SK-N-SH treated with all-trans-retinoic acid at 6 μM for 48 hours (cell line): ENCODE data around the gene PLAU.

ENCODE experiments used
- BACH2 ChIP-seq: fragments of 250-450 bp; sonication (Bioruptor Pico); IDR thresholded peaks from 2 replicates; pipeline ENCODE4 v1.9.0; 2021; ENCODE audit warnings: mild to moderate bottlenecking, borderline replicate concordance
- CREB5 ChIP-seq: fragments of 250-450 bp; sonication (Bioruptor Pico); IDR thresholded peaks from 2 replicates; pipeline ENCODE4 v1.5.1; 2020; ENCODE audit warnings: low read depth, mild to moderate bottlenecking, moderate library complexity
- CSDC2 ChIP-seq: fragments of 250-450 bp; sonication (Bioruptor Pico); IDR thresholded peaks from 2 replicates; pipeline ENCODE4 v1.5.0; 2020; ENCODE audit warnings: mild to moderate bottlenecking, moderate library complexity
- CSRNP3 ChIP-seq: fragments of 250-450 bp; sonication (Bioruptor Pico); IDR thresholded peaks from 2 replicates; pipeline ENCODE4 v1.5.1; 2021; ENCODE audit warnings: mild to moderate bottlenecking, moderate library complexity
- ISL1 ChIP-seq: fragments of 250-450 bp; sonication (Bioruptor Pico); IDR thresholded peaks from 2 replicates; pipeline ENCODE4 v2.1.2; 2022; ENCODE audit warnings: mild to moderate bottlenecking, moderate library complexity
- OSR1 ChIP-seq: fragments of 250-450 bp; sonication (Bioruptor Pico); IDR thresholded peaks from 2 replicates; pipeline ENCODE4 v1.8.0; 2022; ENCODE audit warnings: moderate library complexity, mild to moderate bottlenecking, inconsistent platforms
- PATZ1 ChIP-seq: fragments of 250-450 bp; sonication (Bioruptor Pico); IDR thresholded peaks from 2 replicates; pipeline ENCODE4 v1.8.0; 2020; ENCODE audit warnings: mild to moderate bottlenecking, moderate library complexity, borderline replicate concordance
- POU6F1 ChIP-seq: fragments of 250-450 bp; sonication (Bioruptor Pico); IDR thresholded peaks from 2 replicates; pipeline ENCODE4 v1.8.0; 2021; ENCODE audit warnings: low read depth, mild to moderate bottlenecking, moderate library complexity, borderline replicate concordance
- PPARA ChIP-seq: fragments of 250-450 bp; sonication (Bioruptor Pico); IDR thresholded peaks from 2 replicates; pipeline ENCODE4 v1.5.0; 2020; ENCODE audit warnings: mild to moderate bottlenecking, borderline replicate concordance
- ZNF565 ChIP-seq: fragments of 450-650 bp; formaldehyde crosslinking; conservative IDR thresholded peaks from 2 replicates; pipeline ENCODE4 v1.5.0; 2020; ENCODE audit warnings: low read depth, mild to moderate bottlenecking, moderate library complexity
- ZNF70 ChIP-seq: fragments of 450-650 bp; formaldehyde crosslinking; IDR thresholded peaks from 2 replicates; pipeline ENCODE4 v1.5.0; 2020; ENCODE audit warnings: mild to moderate bottlenecking, moderate library complexity
- ZNF8 ChIP-seq: fragments of 450-650 bp; formaldehyde crosslinking; IDR thresholded peaks from 2 replicates; pipeline ENCODE4 v1.5.0; 2020; ENCODE audit warnings: mild to moderate bottlenecking, moderate library complexity

GRCh38 chr10:73873838-73874215 lies 37.1 kb upstream of the PLAU start:
- TF ChIP-seq POU6F1 (CRISPR knock-in tag) (no peak), CSDC2 (no peak), ZNF8 (no peak), ZNF70 (CRISPR knock-in tag) (no peak), PATZ1 (CRISPR knock-in tag) (no peak), CSRNP3 (CRISPR knock-in tag) (no peak), ZNF565 (CRISPR knock-in tag) (no peak), BACH2 (no peak), PPARA (CRISPR knock-in tag) (no peak), ISL1 (no peak), CREB5 (CRISPR knock-in tag) (no peak), OSR1 (CRISPR knock-in tag) (no peak)
